ENCODE data around the gene NUB1.

DNA sequence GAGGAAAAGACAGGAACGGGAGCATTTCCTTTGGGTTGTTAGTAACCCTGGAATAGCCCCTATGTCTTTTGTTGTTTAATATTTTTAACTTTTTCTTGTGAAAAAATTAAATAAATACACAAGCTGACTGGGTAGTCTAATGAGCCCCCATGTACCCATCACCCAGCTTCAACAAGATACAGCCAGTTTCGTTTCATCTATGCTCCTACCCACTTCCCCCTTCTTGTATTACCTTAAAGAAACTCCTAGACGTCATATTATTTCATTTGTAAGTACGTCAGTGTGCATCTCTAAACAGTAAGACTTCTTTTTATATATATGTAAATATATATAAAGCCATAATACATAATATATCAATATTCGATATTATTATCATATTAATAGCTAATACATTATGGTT is 42.8 kb upstream of the NUB1 start:
- TF ChIP-seq ARNT (IDR thresholded peaks at IDR 0.05), result no peak
- TF ChIP-seq BHLHE40 (IDR thresholded peaks at IDR 0.05; ENCODE audit: borderline replicate concordance), result no peak
- TF ChIP-seq, protein P1, sequence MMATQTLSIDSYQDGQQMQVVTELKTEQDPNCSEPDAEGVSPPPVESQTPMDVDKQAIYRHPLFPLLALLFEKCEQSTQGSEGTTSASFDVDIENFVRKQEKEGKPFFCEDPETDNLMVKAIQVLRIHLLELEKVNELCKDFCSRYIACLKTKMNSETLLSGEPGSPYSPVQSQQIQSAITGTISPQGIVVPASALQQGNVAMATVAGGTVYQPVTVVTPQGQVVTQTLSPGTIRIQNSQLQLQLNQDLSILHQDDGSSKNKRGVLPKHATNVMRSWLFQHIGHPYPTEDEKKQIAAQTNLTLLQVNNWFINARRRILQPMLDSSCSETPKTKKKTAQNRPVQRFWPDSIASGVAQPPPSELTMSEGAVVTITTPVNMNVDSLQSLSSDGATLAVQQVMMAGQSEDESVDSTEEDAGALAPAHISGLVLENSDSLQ (IDR thresholded peaks at IDR 0.05), result no peak
- TF ChIP-seq ZNF384 (IDR thresholded peaks at IDR 0.05), result no peak
- TF ChIP-seq FOXM1 (IDR thresholded peaks at IDR 0.05; ENCODE audit: borderline replicate concordance), result no peak
- no peak for TF ChIP-seq LEF1 (IDR thresholded peaks at IDR 0.05; ENCODE audit: borderline replicate concordance)
- TF ChIP-seq SP1 (IDR thresholded peaks at IDR 0.05), result no peak
- TF ChIP-seq L3MBTL2 (conservative IDR thresholded peaks at IDR 0.05), result no peak

All from HEK293T (cell line).